Smooth muscle cell (in vitro differentiated cells): ENCODE data around the gene IGSF9B. TPM values are rescaled to one million over a fixed set of nuclear protein-coding genes. Genes with fewer than 3 reads are reported as not detected.
A peak's percentile ranks its signal among the peaks of the same experiment; 100 is the strongest.

Source experiments
- DNase-seq: peaks from one replicate; lab custom pipeline; 2025; ENCODE audit not compliant: unreplicated experiment; lab: John Stamatoyannopoulos, UW
- H2AFZ ChIP-seq: fragments of 200-600 bp; sonication (generic); 2 replicates; pipeline ENCODE4 v1.6.0; 2016; ENCODE audit warnings: antibody characterized with exemption, low read depth, mild to moderate bottlenecking
- H3F3A ChIP-seq: fragments of 200-600 bp; sonication (generic); 2 replicates; pipeline ENCODE4 v1.6.0; 2017; ENCODE audit warnings: antibody characterized with exemption, low read depth
- H3K27ac ChIP-seq: fragments of 200-600 bp; sonication (generic); 2 replicates; pipeline ENCODE4 v1.5.1; 2016; ENCODE audit warnings: low read depth, mild to moderate bottlenecking
- H3K27me3 ChIP-seq: fragments of 200-600 bp; sonication (generic); 2 replicates; pipeline ENCODE4 v1.6.1; 2016; ENCODE audit warnings: low read depth, mild to moderate bottlenecking
- H3K36me3 ChIP-seq: fragments of 200-600 bp; sonication (generic); 2 replicates; pipeline ENCODE4 v1.5.1; 2016; ENCODE audit warnings: low read depth
- H3K4me1 ChIP-seq: fragments of 200-600 bp; sonication (generic); 2 replicates; pipeline ENCODE4 v1.5.1; 2016; ENCODE audit warnings: low read depth
- H3K4me2 ChIP-seq: fragments of 200-600 bp; sonication (generic); 2 replicates; pipeline ENCODE4 v1.6.0; 2016; ENCODE audit warnings: mild to moderate bottlenecking
- H3K4me3 ChIP-seq: fragments of 200-600 bp; sonication (generic); 2 replicates; pipeline ENCODE4 v1.5.1; 2016; ENCODE audit warnings: mild to moderate bottlenecking
- H3K79me2 ChIP-seq: fragments of 200-600 bp; sonication (generic); 2 replicates; pipeline ENCODE4 v1.6.0; 2016; ENCODE audit warnings: low read depth, mild to moderate bottlenecking
- H3K9ac ChIP-seq: fragments of 200-600 bp; sonication (generic); 2 replicates; pipeline ENCODE4 v1.6.0; 2016; ENCODE audit warnings: low read depth
- H3K9me3 ChIP-seq: fragments of 200-600 bp; sonication (generic); replicated peaks from 2 replicates; pipeline ENCODE4 v1.5.1; 2016; ENCODE audit warnings: low read depth
- H4K20me1 ChIP-seq: fragments of 200-600 bp; sonication (generic); 2 replicates; pipeline ENCODE4 v1.6.0; 2016; ENCODE audit warnings: low read depth
- WGBS: methylation state at CpG from one replicate; pipeline ENCODE4 v1.1.7; 2016; ENCODE audit warnings: low lambda C conversion rate; 5-methylcytosine and 5-hydroxymethylcytosine counted together
- polyA plus RNA-seq: library from polyadenylated mRNA; unstranded; fragments of >200 nt; fragmentation: Nextera tagmentation; extraction: Ambion mirVana; gene quantifications from 2 replicates; pipeline ENCODE4 v1.2.1, GENCODE V29; 2016
- total RNA-seq: library from RNA; depleted of rRNA; stranded (reverse); fragments of >200 nt; gene quantifications from 2 replicates; pipeline ENCODE4 v1.2.3, GENCODE V29; 2014
- TF ChIP-seq, protein P1 (sequence below): fragments of 200-600 bp; sonication (generic); IDR thresholded peaks from 2 replicates; pipeline ENCODE4 v1.5.1; 2017; ENCODE audit warnings: borderline replicate concordance, mild to moderate bottlenecking, antibody characterized with exemption; ENCODE audit not compliant: insufficient read depth, poor library complexity, severe bottlenecking

IGSF9B gene
- total and polyA plus RNA-seq, 2 experiments from 2014 or later = 0.82 to 1.7 TPM

DNA sequence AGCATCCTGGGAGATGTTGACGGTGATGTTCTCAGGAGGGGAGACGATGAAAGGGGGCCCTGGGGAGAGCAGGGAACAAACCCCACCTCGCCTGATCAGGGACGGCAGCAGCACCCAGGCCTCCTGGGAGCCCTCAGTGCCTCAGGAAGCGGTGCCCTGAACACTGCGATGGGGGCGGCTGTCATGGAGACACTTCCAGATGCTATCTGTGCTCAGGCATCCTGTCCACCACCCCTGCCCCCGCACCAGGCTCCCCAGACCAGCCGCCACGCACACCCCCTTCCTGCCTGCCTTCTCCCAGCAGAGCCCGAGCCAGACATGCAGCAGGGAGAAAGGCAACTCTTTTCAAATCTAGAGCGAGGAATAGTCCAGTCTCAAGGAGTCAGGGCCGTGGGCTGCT, 20.6 kb downstream of the IGSF9B start:
- H3K79me2 ChIP-seq = no peaks in the 10 kb centered on the region
- no peaks in the 10 kb centered on the region for H3K36me3 ChIP-seq
- no peak overlapping the region for H3K4me3 ChIP-seq
- 37% methylated on average over 13 of the region's 13 CpGs for whole genome bisulfite sequencing
- H3K4me2 ChIP-seq = peak overlapping the region; percentile 44
- H3K9ac ChIP-seq = no peak overlapping the region
- no peaks in the 10 kb centered on the region for H3K9me3 ChIP-seq
- H2AFZ ChIP-seq = no peak overlapping the region
- TF ChIP-seq, protein P1, sequence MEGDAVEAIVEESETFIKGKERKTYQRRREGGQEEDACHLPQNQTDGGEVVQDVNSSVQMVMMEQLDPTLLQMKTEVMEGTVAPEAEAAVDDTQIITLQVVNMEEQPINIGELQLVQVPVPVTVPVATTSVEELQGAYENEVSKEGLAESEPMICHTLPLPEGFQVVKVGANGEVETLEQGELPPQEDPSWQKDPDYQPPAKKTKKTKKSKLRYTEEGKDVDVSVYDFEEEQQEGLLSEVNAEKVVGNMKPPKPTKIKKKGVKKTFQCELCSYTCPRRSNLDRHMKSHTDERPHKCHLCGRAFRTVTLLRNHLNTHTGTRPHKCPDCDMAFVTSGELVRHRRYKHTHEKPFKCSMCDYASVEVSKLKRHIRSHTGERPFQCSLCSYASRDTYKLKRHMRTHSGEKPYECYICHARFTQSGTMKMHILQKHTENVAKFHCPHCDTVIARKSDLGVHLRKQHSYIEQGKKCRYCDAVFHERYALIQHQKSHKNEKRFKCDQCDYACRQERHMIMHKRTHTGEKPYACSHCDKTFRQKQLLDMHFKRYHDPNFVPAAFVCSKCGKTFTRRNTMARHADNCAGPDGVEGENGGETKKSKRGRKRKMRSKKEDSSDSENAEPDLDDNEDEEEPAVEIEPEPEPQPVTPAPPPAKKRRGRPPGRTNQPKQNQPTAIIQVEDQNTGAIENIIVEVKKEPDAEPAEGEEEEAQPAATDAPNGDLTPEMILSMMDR = no peak
- H3F3A ChIP-seq = peaks cover 9% of the 10 kb centered on the region
- H3K27ac ChIP-seq = no peak overlapping the region
- no peaks in the 10 kb centered on the region for H3K27me3 ChIP-seq
- H3K4me1 ChIP-seq = peaks cover 8% of the 10 kb centered on the region
- DNase-seq = no peak
- no peaks in the 10 kb centered on the region for H4K20me1 ChIP-seq

DNA sequence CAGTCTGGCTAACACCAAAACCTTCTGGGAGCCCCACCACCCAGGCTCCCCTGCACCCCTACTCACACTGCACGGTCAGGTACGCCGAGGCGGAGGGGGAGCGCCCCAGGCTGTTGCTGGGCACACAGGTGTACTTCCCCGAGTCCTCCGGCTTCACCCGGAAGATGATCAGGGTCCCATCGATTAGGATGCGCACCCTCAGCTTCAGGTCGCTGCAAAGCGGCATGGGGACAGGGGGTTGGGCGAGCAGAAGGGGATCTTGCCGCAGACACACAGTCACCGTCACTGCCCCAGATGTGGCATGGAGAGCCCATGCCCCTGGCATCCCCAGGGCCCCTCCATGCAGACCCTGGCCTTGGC, 21.2 kb downstream of the IGSF9B start:
- Histone ChIP-seq H2AFZ (no peak overlapping the region), H3K27ac (no peak overlapping the region), H3K4me3 (no peak overlapping the region), H3K4me1 (peaks cover 8% of the 10 kb centered on the region), H3K9me3 (no peaks in the 10 kb centered on the region), H3K4me2 (peak overlapping the region; percentile 63), H3F3A (peaks cover 9% of the 10 kb centered on the region), H3K36me3 (no peaks in the 10 kb centered on the region), H3K9ac (no peak overlapping the region), H3K79me2 (no peaks in the 10 kb centered on the region), H4K20me1 (no peaks in the 10 kb centered on the region), H3K27me3 (no peaks in the 10 kb centered on the region)
- no peak for DNase-seq
- WGBS = 98% methylated on average over 15 of the region's 15 CpGs
- TF ChIP-seq, protein P1 = no peak

DNA sequence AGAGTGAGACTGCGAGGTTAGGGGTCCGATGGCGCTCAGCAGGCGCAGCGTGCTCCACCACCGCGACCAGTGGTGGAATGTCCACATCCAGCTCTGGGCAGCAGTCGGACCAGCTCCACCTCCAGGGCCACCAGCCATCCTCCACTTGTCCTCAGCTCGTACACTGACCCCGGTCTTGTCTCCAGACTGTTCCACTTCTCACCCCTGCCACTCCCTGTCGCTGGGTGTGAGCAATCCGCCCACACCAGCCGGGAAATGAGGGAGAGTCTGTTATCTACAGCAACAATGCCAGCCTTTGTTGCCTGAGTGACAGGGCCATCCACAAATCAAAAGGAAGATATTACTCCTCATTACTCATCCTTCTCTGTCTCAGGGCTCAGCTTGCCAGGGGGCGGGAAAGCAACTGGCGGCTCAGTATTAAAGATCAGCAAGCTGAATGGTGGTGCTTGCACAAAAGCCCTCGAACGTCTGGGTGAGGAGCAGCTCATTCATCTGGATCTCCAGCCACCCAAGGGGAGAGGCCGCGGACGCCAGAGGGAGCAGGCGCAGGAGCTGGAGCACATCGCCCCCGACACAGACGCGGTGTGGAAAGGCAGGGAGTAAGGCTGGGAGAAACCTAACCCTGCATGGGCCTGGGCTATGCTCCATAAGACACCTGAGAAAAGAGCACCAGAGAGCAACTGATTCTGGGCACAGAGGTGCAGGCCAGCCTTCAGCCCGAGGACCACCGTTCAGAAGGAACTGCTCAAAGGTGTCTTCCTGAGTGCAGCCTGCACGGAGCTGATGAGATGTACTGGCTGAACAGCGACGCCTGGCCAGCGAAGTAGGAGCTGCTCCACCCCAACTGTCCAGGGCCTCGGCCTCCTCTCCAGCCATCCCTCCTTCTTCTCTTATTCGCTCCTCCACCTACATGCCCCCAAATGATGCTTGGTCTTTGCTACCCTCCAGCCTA, 21.9 kb downstream of the IGSF9B start:
- H3K36me3 ChIP-seq = no peaks in the 10 kb centered on the region
- peaks cover 8% of the 10 kb centered on the region for H3K4me1 ChIP-seq
- peaks cover 9% of the 10 kb centered on the region for H3F3A ChIP-seq
- H2AFZ ChIP-seq = no peak overlapping the region
- H3K27me3 ChIP-seq = no peaks in the 10 kb centered on the region
- DNase-seq = no peak
- H3K79me2 ChIP-seq = no peaks in the 10 kb centered on the region
- no peak overlapping the region for H3K9ac ChIP-seq
- no peak overlapping the region for H3K27ac ChIP-seq
- H3K4me3 ChIP-seq = no peak overlapping the region
- H3K4me2 ChIP-seq = peak overlapping the region; percentile 63
- WGBS = 71% methylated on average over 33 of the region's 33 CpGs
- TF ChIP-seq, protein P1 = no peak
- no peaks in the 10 kb centered on the region for H4K20me1 ChIP-seq
- H3K9me3 ChIP-seq = no peaks in the 10 kb centered on the region

DNA sequence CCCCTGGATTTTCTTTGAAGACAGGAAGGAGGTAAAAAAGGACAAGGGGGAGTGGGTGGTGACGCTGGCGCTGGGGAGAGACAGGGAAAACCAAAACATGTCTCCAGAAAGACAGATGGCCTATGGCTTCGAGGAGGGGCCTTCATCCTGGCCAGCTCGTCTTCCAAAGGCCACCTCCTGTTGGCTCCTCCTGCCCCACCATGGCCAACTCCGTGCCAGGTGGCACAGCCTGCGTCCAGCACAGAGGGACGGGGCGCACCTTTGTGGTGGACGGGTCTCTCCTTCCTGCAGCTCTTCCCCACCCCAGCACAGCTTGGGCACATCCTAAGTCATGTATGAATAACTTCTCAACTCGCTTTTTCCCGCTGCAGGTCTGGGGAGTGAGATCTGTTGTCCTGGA, 22.7 kb downstream of the IGSF9B start:
- H3F3A ChIP-seq = peaks cover 9% of the 10 kb centered on the region
- no peak for DNase-seq
- H3K79me2 ChIP-seq = no peaks in the 10 kb centered on the region
- peaks cover 8% of the 10 kb centered on the region for H3K4me1 ChIP-seq
- no peaks in the 10 kb centered on the region for H3K9me3 ChIP-seq
- no peaks in the 10 kb centered on the region for H4K20me1 ChIP-seq
- H3K27me3 ChIP-seq = no peaks in the 10 kb centered on the region
- H3K27ac ChIP-seq = no peak overlapping the region
- WGBS = 94% methylated on average over 11 of the region's 11 CpGs
- TF ChIP-seq, protein P1 = no peak
- H3K36me3 ChIP-seq = no peaks in the 10 kb centered on the region
- no peak overlapping the region for H3K4me3 ChIP-seq
- H3K9ac ChIP-seq = no peak overlapping the region
- no peak overlapping the region for H2AFZ ChIP-seq
- H3K4me2 ChIP-seq = no peak overlapping the region
